SK-N-MC (cell line): Measurements from ENCODE around the gene STX17.

Experiments used
- EZH2 ChIP-seq: fragments of 200-600 bp; sonication (generic); IDR thresholded peaks from one replicate; pipeline ENCODE4 v1.6.1; 2017; ENCODE audit warnings: antibody characterized with exemption
- POLR2AphosphoS5 ChIP-seq: IDR thresholded peaks from 2 replicates; pipeline ENCODE4 v1.6.1; 2012; ENCODE audit warnings: mild to moderate bottlenecking, low read depth, low read length, borderline replicate concordance

GRCh38 chr9:99860266-99860665 is 46.2 kb upstream of the STX17 start:
- no peak for TF ChIP-seq EZH2
- TF ChIP-seq POLR2AphosphoS5 = no peak
